ENCODE measurements around the gene TRA2A.
"Not testable (repeated sequence)": the region's sequence is repeated elsewhere in the genome, so short reads cannot be mapped to it uniquely, and the experiment has no call there.

TRA2A gene

DNA sequence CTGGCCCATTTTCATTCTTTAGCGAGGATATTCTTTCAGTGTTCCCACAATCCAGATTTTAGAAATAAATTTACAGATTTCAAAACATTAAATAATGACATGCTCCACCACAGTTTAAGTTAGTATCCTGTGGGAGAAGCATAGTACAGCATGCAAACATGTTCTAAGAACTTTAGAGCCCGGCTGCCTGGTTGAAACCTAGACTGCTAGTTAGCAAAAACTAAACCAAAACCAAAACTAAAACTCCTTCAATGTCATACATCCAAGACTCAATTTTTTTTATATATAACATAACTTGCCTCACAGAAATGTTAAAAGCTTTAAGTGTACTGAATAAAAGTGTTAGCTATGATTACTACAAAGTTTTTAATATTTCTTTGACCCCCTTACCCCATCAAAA lies 17.0 kb downstream of the TRA2A start:
- no peak overlapping the region for H3K4me3 ChIP-seq (ENCODE audit: control insufficient read depth, low read depth, low read length)
- TF ChIP-seq, protein P1, sequence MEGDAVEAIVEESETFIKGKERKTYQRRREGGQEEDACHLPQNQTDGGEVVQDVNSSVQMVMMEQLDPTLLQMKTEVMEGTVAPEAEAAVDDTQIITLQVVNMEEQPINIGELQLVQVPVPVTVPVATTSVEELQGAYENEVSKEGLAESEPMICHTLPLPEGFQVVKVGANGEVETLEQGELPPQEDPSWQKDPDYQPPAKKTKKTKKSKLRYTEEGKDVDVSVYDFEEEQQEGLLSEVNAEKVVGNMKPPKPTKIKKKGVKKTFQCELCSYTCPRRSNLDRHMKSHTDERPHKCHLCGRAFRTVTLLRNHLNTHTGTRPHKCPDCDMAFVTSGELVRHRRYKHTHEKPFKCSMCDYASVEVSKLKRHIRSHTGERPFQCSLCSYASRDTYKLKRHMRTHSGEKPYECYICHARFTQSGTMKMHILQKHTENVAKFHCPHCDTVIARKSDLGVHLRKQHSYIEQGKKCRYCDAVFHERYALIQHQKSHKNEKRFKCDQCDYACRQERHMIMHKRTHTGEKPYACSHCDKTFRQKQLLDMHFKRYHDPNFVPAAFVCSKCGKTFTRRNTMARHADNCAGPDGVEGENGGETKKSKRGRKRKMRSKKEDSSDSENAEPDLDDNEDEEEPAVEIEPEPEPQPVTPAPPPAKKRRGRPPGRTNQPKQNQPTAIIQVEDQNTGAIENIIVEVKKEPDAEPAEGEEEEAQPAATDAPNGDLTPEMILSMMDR (IDR thresholded peaks at IDR 0.05; ENCODE audit: control insufficient read depth, insufficient read depth, low read depth, low read length, missing control alignments) = no peak
- DNase-seq (ENCODE audit: low read depth) = no peak

DNA sequence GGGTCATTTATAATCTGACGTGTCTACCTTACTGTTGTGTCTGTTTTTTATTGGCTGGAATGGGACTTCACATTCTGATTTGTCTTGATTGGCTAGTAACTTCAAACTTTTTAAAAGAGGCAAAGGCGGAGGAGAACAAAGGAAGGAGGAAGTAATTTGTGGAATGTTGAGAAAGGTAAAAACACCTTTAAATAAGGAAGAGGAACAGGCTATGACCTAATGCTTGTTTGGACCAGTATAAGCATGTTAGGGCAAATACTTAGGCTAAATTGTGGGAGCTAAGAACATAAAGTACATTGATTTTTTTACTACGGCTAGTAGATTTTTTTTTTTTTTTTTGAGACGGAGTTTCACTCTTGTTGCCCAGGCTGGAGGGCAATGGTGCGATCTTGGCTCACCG lies 18.0 kb downstream of the TRA2A start:
- not testable (repeated sequence) for DNase-seq (ENCODE audit: low read depth); H3K4me3 ChIP-seq (ENCODE audit: control insufficient read depth, low read depth, low read length)

DNA sequence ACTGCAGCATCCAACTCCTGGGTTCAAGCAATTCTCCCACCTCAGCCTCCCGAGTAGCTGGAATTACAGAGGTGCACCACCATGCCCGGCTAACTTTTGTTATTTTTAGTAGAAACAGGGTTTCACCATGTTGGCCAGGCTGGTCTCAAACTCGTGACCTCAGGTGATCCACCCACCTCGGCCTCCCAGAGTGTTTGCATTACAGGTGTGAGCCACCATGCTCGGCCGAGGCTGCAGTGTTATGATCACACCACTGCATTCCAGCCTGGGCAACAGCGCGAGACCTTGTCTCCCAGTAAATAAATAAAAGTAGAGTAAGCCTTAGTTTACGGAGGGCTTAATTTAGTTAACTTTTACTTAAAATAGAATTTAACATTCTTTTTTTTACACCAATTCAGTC lies 37.8 kb downstream of the TRA2A start:
- TF ChIP-seq, protein P1 (IDR thresholded peaks at IDR 0.05; ENCODE audit: control insufficient read depth, insufficient read depth, low read depth, low read length, missing control alignments) = no peak
- DNase-seq (ENCODE audit: low read depth) = no peak
- no peak overlapping the region for H3K4me3 ChIP-seq (ENCODE audit: control insufficient read depth, low read depth, low read length)

DNA sequence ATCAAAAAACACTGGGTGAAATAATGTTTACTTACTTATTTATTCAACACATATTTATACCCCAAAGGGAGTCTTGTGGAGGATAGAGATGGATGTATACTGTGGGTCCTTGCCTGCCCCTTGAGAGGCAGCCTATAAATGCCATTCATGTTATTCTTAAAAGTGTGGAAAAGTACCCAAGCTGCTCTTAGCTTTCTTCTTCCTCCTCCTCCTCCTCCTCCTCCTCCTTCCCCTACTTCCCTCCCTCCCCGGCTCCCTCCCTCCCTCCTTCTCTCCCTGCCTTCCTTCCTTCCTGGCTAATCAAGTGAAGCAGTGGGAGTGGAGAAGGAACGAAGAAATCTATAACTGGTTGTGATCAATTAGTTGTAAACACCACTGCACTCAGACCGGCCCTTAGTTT lies 40.3 kb downstream of the TRA2A start:
- no peak for DNase-seq (ENCODE audit: low read depth)
- TF ChIP-seq, protein P1 (IDR thresholded peaks at IDR 0.05; ENCODE audit: control insufficient read depth, insufficient read depth, low read depth, low read length, missing control alignments) = no peak
- H3K4me3 ChIP-seq (ENCODE audit: control insufficient read depth, low read depth, low read length) = no peak overlapping the region

DNA sequence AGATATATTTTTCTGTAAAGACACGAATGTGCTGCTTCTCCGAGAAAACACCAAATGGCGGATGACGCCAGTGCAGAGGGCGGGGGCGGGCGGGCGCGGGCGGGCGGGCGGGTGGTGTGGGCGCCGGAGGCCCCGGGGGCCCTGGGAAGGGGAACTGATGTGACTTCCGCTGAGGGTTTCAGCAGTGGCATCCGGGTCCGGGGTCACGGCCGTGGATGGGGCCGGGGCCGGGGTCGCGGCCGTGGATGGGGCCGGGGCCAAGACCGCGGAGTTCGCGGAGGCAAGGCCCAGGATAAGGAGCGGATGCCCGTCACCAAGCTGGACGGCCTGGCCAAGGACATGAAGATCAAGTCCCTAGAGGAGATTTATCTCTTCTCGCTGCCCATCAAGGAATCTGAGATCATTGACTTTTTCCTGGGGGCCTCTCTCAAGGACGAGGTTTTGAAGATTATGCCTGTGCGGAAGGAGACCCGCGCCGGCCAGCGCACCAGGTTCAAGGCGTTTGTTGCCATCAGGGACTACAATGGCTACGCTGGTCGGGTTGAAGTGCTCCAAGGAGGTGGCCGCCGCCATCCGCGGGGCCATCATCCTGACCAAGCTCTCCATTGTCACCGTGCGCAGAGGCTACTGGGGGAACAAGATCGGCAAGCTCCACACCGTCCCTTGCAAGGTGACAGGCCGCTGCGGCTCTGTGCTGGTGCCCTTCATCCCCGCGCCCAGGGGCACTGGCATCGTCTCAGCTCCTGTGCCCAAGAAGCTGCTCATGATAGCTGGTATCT lies 41.2 kb downstream of the TRA2A start:
- H3K4me3 ChIP-seq (ENCODE audit: control insufficient read depth, low read depth, low read length) = peak overlapping the region; percentile 34
- TF ChIP-seq, protein P1 (IDR thresholded peaks at IDR 0.05; ENCODE audit: control insufficient read depth, insufficient read depth, low read depth, low read length, missing control alignments) = no peak
- DNase-seq (ENCODE audit: low read depth) = no peak

DNA sequence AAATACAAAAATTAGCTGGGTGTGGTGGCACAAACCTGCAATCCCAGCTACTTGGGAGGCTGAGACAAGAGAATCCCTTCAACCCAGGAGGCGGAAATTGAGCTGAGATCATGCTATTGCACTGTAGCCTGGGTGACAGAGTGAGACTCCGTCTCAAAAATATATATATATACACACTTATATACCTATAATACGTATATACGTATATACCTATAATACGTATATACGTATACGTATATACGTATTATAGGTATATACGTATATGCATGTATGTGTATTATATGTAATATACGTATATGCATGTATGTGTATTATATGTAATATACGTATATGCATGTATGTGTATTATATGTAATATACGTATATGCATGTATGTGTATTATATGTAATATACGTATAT lies 43.1 kb downstream of the TRA2A start:
- DNase-seq (ENCODE audit: low read depth); H3K4me3 ChIP-seq (ENCODE audit: control insufficient read depth, low read depth, low read length): not testable (repeated sequence)

DNA sequence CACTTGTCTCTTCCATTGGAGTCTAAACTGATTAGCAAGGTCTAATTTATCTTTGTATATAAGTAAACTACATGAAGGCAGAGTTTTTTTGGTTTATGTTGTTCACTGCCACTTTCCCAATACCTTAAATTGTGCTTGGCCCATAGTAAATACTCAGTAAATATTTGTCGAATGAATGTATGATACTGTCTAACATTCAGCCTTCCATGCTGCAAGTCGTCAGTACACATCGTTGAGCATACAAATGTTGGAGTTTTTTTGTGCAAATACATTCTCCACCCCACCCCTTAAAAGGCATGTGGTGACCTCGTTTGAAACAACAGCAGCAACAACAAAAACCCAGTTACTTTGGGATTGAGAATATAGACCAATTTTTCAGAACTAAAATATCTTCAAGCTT lies 44.1 kb downstream of the TRA2A start:
- TF ChIP-seq, protein P1 (IDR thresholded peaks at IDR 0.05; ENCODE audit: control insufficient read depth, insufficient read depth, low read depth, low read length, missing control alignments) = no peak
- no peak overlapping the region for H3K4me3 ChIP-seq (ENCODE audit: control insufficient read depth, low read depth, low read length)
- DNase-seq (ENCODE audit: low read depth) = no peak
